GM18858 (cell line): ENCODE measurements around the gene CPAMD8.
"Not testable (repeated sequence)": the region's sequence is repeated elsewhere in the genome, so short reads cannot be mapped to it uniquely, and the experiment has no call there.

ENCODE experiments used
- ATAC-seq: cut with Tn5 transposase; IDR thresholded peaks from one replicate; pipeline ENCODE4 v1.9.1; 2021; ENCODE audit not compliant: unreplicated experiment

Gene CPAMD8

GRCh38 chr19:16877581-16877980 is 149.0 kb downstream of the CPAMD8 start:
- no peak for ATAC-seq

- no peak for ATAC-seq
Measured at GRCh38 chr19:16876904-16877361, 149.7 kb downstream of the CPAMD8 start.

- no peak for ATAC-seq
Measured at GRCh38 chr19:16875584-16876555, 150.7 kb downstream of the CPAMD8 start.

GRCh38 chr19:16874978-16875299 is 151.7 kb downstream of the CPAMD8 start:
- ATAC-seq, result not testable (repeated sequence)

- ATAC-seq, result no peak
Measured at GRCh38 chr19:16874250-16874977, 152.2 kb downstream of the CPAMD8 start.

GRCh38 chr19:16873594-16873993 is 153.0 kb downstream of the CPAMD8 start:
- no peak for ATAC-seq

- ATAC-seq, result no peak
Measured at GRCh38 chr19:16872728-16873127, 153.9 kb downstream of the CPAMD8 start.

- ATAC-seq, result no peak
Measured at GRCh38 chr19:16871871-16872270, 154.7 kb downstream of the CPAMD8 start.

- no peak for ATAC-seq
Measured at GRCh38 chr19:16869331-16869972, 157.2 kb downstream of the CPAMD8 start.

- no peak for ATAC-seq
Measured at GRCh38 chr19:16868423-16869130, 158.0 kb downstream of the CPAMD8 start.

GRCh38 chr19:16867211-16867610 is 159.4 kb downstream of the CPAMD8 start:
- ATAC-seq, result no peak

GRCh38 chr19:16862826-16863415 is 163.7 kb downstream of the CPAMD8 start:
- ATAC-seq, result no peak

- ATAC-seq, result no peak
Measured at GRCh38 chr19:16861834-16862233, 164.8 kb downstream of the CPAMD8 start.

- no peak for ATAC-seq
Measured at GRCh38 chr19:16861011-16861410, 165.6 kb downstream of the CPAMD8 start.

GRCh38 chr19:16860118-16860517 is 166.5 kb downstream of the CPAMD8 start:
- no peak for ATAC-seq

GRCh38 chr19:16859626-16860025 is 167.0 kb downstream of the CPAMD8 start:
- ATAC-seq, result no peak

- ATAC-seq, result no peak
Measured at GRCh38 chr19:16856091-16856490, 170.5 kb downstream of the CPAMD8 start.

GRCh38 chr19:16853066-16853465 is 173.5 kb downstream of the CPAMD8 start:
- no peak for ATAC-seq

GRCh38 chr19:16851031-16851712 is 175.4 kb downstream of the CPAMD8 start:
- ATAC-seq, result no peak

GRCh38 chr19:16850133-16850532 is 176.5 kb downstream of the CPAMD8 start:
- ATAC-seq, result no peak
